Measurements from ENCODE around the gene MYB.

Gene MYB

GRCh38 chr6:135191508-135192255, 10.6 kb downstream of the MYB start:
- no peak for DNase-seq

DNA sequence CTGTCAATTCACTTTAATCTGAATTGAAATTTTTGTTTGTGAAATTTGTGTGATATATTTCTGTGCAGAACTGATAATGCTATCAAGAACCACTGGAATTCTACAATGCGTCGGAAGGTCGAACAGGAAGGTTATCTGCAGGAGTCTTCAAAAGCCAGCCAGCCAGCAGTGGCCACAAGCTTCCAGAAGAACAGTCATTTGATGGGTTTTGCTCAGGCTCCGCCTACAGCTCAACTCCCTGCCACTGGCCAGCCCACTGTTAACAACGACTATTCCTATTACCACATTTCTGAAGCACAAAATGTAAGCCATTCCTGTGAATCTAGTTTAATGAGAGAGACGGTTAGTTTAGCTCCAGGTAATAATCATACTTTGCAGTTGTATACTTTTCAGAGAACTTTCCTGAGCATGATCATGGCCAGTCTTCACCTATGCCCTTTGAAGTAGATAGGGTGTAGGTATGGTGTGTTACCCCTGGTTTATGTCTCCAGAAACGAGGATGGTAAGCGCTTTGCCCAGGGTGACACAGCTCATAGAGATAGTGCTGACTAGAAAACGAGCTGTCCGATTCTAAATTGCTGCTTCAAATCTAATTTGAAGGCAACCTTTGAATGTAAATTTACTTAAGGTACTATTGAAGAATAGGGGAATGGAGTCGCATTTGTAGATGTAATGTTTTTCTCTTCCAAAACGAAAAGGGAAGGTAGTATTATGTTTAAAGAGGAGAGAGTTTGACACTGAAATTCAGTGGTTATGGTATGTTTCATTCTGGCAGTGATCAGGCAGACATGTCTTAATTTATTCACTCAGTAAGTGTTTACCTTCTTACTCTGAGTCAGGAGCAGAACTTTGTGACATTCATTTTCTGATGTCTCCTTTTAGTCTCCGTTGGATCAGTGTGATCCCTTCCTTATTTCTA, 11.4 kb downstream of the MYB start:
- DNase-seq: no peak

GRCh38 chr6:135193221-135193620, 12.1 kb downstream of the MYB start:
- DNase-seq: no peak

- no peak for DNase-seq
Measured at GRCh38 chr6:135195041-135195440, 13.9 kb downstream of the MYB start.

GRCh38 chr6:135195522-135195921, 14.4 kb downstream of the MYB start:
- no peak for DNase-seq

DNA sequence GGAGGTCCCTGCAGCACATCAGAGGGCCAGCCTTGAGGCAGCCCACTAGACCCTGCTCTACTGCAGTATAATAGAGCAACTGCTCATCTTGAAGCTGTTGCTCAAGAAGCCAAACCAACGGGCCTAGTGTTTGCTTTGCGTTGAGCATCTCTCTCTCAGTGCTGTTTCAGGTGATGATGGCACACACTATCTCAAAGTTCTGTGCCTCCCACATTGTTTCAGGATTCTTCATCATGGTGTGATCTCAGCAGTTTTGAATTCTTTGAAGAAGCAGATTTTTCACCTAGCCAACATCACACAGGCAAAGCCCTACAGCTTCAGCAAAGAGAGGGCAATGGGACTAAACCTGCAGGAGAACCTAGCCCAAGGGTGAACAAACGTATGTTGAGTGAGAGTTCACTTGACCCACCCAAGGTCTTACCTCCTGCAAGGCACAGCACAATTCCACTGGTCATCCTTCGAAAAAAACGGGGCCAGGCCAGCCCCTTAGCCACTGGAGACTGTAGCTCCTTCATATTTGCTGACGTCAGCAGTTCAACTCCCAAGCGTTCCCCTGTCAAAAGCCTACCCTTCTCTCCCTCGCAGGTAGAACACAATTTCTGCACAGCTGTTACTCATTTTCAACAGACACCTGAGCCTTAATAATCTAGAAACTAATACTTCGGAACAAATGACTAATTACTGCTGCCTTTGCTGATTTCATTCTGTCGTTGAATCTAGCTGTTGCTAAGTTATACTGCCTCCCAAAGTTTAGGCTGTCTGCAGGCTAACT, 15.8 kb downstream of the MYB start:
- no peak for DNase-seq

- DNase-seq: no peak
Measured at GRCh38 chr6:135202836-135203235, 21.7 kb downstream of the MYB start.

DNA sequence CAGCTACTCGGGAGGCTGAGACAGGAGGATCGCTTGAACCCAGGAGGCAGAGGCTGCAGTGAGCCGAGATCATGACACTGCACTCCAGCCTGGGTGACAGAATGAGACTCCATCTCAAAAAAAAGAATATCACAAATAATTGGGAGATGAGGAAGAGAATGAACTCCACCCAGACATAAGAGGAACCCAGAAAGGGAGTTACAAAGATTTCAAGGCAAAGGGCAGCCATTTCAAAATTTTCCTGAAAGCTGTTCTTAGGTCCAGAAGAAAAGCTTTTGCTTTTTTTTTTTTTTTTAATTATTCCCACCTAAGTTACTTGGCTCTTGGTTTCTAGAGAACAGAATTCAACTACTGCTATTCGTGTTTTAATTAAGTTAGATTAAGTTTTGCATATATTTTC, 23.8 kb downstream of the MYB start:
- no peak for DNase-seq

GRCh38 chr6:135209803-135210202, 28.7 kb downstream of the MYB start:
- DNase-seq: no peak

DNA sequence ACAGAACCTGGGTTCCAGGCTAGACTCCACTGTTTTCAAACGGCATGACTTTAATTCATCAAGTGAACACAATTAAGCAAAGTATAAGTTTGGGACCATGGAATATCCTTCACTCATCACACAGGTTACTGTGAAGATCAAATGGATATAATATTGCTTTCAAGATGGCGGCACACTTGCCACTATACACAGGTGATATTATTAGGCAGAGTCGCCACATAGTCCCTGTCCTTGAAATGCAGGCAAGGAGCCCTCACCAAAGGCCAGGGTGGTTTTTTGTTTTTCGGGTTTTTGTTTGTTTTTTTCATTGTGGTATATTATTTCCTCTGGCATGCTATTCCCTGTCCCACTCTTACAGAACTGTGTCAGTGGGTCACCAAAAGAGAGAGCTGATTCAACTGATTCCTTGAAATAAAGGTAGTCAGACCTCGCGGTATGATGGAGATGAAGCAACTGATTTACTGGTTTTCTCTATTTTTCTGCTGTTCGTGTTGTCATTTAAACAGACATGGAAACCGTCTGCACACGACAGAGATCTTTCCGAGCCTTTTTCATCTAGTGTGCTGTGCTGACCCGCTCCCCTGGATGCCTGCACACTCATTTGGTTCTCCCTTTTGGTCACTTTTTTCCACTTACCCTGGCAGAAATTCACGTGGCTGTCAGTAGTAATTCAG, 29.7 kb downstream of the MYB start:
- DNase-seq: no peak

DNA sequence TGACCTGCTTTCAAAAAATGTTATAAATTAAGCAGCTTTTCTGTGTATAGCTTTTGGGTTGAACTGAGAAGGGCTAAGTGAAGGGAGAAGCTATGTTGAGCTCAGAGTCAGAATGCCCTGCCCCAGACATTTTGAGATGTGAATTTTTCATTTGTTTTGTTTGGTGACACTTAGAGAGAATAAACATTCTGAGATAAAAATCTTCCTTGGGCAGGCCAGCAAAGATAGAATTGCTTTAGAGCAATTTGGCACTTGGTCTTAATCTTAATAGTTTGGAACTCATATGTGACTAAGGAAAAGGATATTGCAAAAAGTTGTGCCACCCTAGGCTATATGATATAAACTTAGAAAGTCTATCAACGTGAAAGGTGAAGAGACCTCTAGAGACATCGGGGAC, 30.2 kb downstream of the MYB start:
- DNase-seq: no peak

DNA sequence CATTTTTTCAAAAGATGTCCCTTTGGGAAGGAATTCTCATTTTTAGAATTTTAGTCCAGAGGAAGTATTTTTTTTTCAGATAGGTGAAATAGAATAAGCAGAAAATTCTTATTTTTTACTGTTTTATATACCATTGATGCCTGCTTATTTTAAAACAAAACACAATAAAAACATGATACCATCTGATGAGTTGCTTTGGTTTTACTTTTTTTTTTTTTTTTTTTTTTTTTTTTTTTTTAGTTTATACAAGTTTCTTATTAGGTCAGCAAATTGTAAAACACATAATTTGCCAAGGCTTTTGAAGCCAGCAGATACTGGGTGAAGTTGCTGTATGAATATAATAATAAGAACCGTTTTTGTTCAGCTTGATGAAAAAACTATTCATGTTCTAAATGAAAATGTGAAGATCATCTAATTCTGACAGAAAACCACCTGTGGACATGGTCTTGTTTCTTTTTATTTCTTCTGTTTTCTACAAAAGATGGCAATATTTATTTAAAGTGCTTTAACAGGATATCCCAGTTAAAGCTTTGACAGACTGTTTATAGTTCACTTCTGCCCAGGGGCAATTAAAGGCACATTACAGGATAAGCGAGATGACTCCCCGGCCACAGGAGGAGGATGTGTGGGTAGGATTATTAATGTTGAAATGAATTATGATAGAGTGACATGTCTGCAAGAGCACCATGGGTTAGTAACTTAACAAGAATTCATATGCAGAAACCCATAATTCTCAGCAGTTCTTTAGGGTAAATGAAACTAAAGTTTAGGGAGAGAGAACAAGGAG, 31.1 kb downstream of the MYB start:
- no peak for DNase-seq

DNA sequence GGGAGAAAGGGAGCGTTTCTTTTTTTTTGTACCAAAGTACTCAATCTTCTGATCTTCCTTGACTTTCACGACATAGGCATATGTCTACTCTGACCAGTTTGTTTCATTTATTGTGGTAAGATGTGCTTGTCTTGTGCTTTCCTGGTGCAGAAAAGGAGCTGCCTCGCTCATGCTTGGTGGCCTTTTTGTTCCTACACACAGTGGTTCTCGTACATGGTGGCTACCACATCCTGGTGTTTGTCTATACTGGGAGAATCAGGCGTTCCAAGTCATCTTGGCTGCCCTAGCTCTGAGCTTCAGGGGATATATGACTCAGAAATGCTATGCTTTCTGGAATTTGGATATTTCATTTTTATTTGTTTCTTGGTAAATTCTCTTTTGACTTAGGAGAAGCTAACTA, 31.8 kb downstream of the MYB start:
- no peak for DNase-seq

DNA sequence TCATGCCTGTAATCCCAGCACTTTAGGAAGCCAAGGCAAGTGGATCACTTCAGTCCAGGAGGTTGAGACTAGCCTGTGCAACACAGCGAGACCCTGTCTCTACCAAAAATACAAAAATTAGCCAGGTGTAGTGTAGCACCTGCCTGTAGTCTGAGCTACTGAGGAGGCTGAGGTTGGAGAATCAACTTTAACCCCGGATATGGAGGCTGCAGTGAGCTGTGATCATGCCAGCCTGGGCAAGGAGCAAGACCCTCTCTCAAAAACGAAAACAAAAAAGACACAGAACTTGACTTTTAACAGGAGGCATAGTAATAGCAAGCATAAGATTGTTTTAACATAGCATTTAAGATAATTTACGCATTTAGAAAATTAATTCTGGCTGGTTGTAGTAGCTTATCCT, 32.5 kb downstream of the MYB start:
- no peak for DNase-seq

GRCh38 chr6:135215160-135215559, 34.1 kb downstream of the MYB start:
- DNase-seq: no peak

- DNase-seq: no peak
Measured at GRCh38 chr6:135215563-135215962, 34.5 kb downstream of the MYB start.

DNA sequence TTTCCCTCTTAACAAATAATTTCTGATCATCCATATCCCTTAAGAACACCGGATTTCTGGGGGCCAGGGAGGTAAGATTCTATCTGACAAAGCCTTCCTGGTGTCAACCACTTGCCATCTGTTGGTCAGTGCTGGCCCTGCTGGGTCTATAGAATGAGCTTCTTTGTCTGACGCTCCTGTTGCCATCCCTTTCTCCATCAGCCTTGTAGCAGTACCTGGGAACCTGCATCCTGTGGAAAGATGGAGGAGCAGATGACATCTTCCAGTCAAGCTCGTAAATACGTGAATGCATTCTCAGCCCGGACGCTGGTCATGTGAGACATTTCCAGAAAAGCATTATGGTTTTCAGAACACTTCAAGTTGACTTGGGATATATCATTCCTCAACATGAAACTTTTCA, 36.6 kb downstream of the MYB start:
- no peak for DNase-seq

DNA sequence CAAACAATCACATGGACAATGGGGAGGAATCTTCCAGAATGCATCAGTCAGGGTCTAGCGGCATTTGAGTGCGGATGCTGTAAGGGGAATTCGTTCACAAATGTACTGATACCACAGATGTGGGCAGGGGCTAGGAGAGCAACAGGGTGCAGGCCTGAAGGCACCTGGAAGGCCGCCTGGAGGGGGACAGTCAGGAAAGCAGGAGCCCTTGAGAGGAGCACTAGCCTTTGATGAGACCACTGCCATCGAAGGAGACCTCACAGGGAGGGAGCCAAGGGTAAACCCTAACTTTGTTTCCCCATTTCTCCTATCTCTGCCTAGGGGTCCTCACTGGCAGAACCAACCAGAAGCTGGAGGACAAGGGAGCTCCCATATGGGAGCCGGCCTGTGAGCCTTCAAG, 38.2 kb downstream of the MYB start:
- DNase-seq: no peak

DNA sequence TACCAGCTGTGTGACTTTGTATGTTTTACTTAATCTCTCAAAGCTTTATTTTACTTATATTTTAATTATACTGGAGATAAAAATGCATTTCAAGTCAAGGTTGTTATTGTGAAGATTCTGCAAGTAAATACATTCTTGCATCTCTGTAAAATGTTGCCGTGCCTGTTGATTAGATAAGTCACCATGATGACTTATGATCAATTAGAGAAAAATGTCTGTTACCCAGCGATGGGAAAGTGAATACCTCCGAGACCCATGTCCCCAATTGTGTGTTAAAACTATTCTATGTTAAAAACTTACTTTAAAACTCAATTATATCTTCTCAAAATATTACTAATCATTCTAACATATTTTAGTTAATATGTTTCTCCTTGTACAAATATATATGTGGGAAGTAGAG, 39.9 kb downstream of the MYB start:
- DNase-seq: no peak

DNA sequence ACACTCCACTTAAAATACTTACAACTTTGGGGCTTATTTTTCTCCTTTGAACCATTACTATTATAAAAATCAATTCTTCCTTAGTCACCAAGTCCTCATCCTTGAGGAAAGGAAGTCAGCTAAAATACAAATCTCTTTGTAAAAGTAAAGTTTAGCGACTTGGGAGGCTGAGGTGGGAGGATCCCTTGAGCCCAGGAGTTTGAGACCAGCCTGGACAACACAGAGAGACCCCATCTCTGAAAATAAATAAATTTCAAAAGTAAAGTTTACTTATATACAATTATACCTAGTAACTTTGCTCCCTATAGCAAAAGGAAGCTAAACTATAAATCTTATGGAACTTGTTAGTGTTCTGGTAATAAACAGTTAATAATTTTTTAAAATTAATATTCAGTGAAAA, 40.4 kb downstream of the MYB start:
- no peak for DNase-seq

DNA sequence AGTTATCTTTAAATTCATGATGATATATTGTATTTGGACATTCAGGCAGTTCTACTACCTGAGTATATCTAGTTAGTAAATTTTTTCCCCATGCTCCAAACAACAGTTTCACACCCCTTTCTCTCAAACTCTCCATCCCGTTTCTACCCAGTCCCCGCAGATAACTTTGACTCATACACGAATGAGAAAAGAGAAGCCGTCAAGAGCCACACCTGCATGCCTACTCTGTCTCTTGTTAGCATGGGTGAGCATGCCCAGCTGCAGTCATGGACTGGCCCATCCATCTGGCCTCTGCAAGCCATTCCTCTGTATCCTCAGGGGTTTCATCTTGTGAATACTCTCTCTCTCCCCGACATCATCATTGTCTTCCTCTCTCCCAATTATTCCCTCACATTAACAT, 41.5 kb downstream of the MYB start:
- no peak for DNase-seq

DNA sequence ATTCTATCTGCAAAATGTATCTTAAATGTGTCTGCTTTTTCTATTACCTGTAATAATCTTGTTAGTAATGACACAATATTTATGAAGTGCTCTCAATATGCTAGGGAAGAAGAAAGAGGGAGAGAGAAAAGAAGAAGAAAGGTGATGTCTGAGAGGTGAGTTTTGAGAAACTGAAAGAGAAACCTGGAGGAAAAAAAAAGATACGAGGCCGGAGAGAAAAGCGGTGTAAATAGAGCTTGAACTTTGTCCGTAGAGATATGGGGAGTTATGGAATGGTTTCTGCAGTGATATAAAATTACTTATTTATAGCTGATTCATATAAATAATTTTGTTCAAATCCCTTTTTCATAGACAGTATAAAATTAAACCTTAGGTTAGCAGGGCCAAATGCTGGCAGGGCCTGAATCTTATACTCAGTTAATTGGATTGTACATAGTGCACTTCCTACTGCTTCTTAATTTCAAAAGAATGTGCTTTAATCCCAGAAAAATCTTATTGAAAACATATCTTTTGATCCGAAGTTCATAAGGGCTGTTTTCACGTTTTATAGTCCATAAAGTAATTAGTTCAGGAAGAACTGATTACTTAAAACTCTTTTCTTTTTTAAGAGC, 43.0 kb downstream of the MYB start:
- no peak for DNase-seq

Data from NCI-H1694 treated with DMSO at 0.1 percent for 48 hours (cell line).